Fibroblast of lung (primary cell): ENCODE data around the gene IMMP2L.

Source experiments
- CTCF ChIP-seq, 2 donors: IDR thresholded peaks in 1 of 2; conservative IDR thresholded peaks in 1 of 2; 1 replicate in 1 of 2; 2 replicates in 1 of 2; pipeline ENCODE4 v1.5.1; 2011 to 2012; ENCODE audit warnings: low read length in 2 of 2, control low read depth in 1 of 2, inconsistent platforms in 1 of 2, low read depth in 1 of 2, mild to moderate bottlenecking in 1 of 2
- EZH2 ChIP-seq: IDR thresholded peaks from 2 replicates; pipeline ENCODE4 v1.5.1; 2012; ENCODE audit warnings: low read length, control low read depth, mild to moderate bottlenecking; ENCODE audit errors: missing control alignments

- TF ChIP-seq CTCF (conservative IDR thresholded peaks at IDR 0.05 in 1 of 2, IDR thresholded peaks at IDR 0.05 in 1 of 2; ENCODE audit: low read depth in 1 of 2, low read length in 2 of 2) (no peak), EZH2 (no peak)
Observed at GRCh38 chr7:111006040-111006439, 556.3 kb downstream of the IMMP2L start.
